OCI-LY1 (cell line): ENCODE data around the gene KCTD5.

Experiments used
- EZH2 ChIP-seq: fragments of 200-600 bp; sonication (generic), shearing (Covaris generic); IDR thresholded peaks from 2 replicates; pipeline ENCODE4 v1.8.0; 2017; ENCODE audit warnings: borderline replicate concordance, mixed run types, mild to moderate bottlenecking, antibody characterized with exemption, low read length, moderate library complexity, mixed read lengths
- TF ChIP-seq, protein P1 (sequence below): fragments of 200-600 bp; sonication (generic), shearing (Covaris generic); IDR thresholded peaks from 2 replicates; pipeline ENCODE4 v1.5.1; 2017; ENCODE audit warnings: mild to moderate bottlenecking, antibody characterized with exemption, low read length, moderate library complexity, mixed read lengths

DNA sequence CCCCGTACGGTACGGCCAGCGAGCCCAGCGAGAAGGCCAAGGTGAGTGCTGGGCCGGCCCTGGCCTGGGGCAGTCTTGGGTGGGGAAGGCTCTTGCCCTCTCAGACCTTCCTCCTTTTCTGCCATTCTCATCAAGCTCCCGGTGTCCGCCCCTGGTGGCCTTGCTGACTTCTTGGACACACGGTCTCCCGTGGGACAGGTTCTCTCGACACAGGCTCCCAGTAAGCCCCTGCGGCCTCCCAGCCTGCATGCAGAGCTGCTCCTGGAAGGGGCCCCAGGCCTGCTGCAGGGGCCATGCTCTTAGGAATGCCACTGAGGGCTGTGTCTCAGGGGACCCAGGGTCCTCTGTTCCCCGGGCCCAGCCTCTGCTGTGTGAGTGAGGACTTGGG is 20.1 kb downstream of the KCTD5 start:
- TF ChIP-seq, protein P1, sequence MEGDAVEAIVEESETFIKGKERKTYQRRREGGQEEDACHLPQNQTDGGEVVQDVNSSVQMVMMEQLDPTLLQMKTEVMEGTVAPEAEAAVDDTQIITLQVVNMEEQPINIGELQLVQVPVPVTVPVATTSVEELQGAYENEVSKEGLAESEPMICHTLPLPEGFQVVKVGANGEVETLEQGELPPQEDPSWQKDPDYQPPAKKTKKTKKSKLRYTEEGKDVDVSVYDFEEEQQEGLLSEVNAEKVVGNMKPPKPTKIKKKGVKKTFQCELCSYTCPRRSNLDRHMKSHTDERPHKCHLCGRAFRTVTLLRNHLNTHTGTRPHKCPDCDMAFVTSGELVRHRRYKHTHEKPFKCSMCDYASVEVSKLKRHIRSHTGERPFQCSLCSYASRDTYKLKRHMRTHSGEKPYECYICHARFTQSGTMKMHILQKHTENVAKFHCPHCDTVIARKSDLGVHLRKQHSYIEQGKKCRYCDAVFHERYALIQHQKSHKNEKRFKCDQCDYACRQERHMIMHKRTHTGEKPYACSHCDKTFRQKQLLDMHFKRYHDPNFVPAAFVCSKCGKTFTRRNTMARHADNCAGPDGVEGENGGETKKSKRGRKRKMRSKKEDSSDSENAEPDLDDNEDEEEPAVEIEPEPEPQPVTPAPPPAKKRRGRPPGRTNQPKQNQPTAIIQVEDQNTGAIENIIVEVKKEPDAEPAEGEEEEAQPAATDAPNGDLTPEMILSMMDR = no peak
- no peak for TF ChIP-seq EZH2
